ENCODE results near the gene DNASE1L1. TPM values are rescaled to one million over a fixed set of nuclear protein-coding genes. Genes with fewer than 3 reads are reported as not detected.

DNASE1L1 gene
- total RNA-seq (10 to 100 TPM; 25.9 to 54.5 (median 43.5) TPM), polyA plus RNA-seq (10 to 100 TPM; 18.1 to 26.5 (median 22.5) TPM)
- long read RNA-seq, donor 1, partial matches to known transcripts = 11 of 12 reads
- long read RNA-seq, donor 1, other reads (novel, unspliced or antisense) = 0 of 12 reads
- long read RNA-seq, donor 2, transcript DNASE1L1-203 (8 exons, 2,110 nt) = major isoform, 5 of 7 reads
- long read RNA-seq, donor 2, partial matches to known transcripts = 0 of 7 reads
- long read RNA-seq, donor 2, other reads (novel, unspliced or antisense) = 0 of 7 reads

- intact Hi-C loops (cut with DNase I; ENCODE audit: low total_unique reads) = no loop called here
- peak; percentile 51 to 85 (median 71) for TF ChIP-seq POLR2AphosphoS5 (IDR thresholded peaks at IDR 0.05)
- no peak for TF ChIP-seq POLR2A (IDR thresholded peaks at IDR 0.05)
- H3K36me3 ChIP-seq = peaks cover 0 to 23% (median 0%) of the 10 kb centered on the region in 6 donors
- peak; percentile 95 for DNase-seq
- H3K27me3 ChIP-seq (replicated peaks in 1 of 7) = no peaks in the 10 kb centered on the region
- H3K4me1 ChIP-seq = peaks cover 0 to 52% (median 36%) of the 10 kb centered on the region in 6 donors
- H3K9me3 ChIP-seq = no peaks in the 10 kb centered on the region
- peak within 1 kb of the TSS; percentile 0 to 63 (median 28) for H3K4me3 ChIP-seq
- H3K27ac ChIP-seq = peak within 1 kb of the TSS; percentile 53 to 98 (median 85)
- 26 to 66% (median 31%) methylated on average over 11 to 26 of the region's 26 CpGs for WGBS, 5 donors
Observed at GRCh38 chrX:154409222-154409871, at the start of gene DNASE1L1. DNASE1L1 (minus strand) TSS chrX:154409254; CDS start chrX:154405568, 3,686 bp downstream.

GRCh38 chrX:154458116-154458953 lies 49.3 kb upstream of the DNASE1L1 start, which contains the start of gene PLXNA3:
PLXNA3 (plus strand) TSS chrX:154458281; CDS start chrX:154460184, 1,903 bp downstream.
- H3K4me1 ChIP-seq = peaks cover 0 to 27% (median 13%) of the 10 kb centered on the region in 6 donors
- H3K4me3 ChIP-seq = peak within 1 kb of the TSS; percentile 43 to 80 (median 53)
- intact Hi-C loops (cut with DNase I; ENCODE audit: low total_unique reads) = no loop called here
- peak within 1 kb of the TSS in 7 of 8 donors; percentile 54 to 89 (median 72) for H3K27ac ChIP-seq
- WGBS, 5 donors = 1 to 37% (median 10%) methylated on average over 3 to 88 of the region's 88 CpGs
- peaks cover 0 to 5% (median 0%) of the 10 kb centered on the region in 7 donors for H3K27me3 ChIP-seq (replicated peaks in 1 of 7)
- peak; percentile 87 for DNase-seq
- H3K36me3 ChIP-seq = peaks cover 0 to 33% (median 2%) of the 10 kb centered on the region in 6 donors
- TF ChIP-seq POLR2A (IDR thresholded peaks at IDR 0.05) = peak in 1 of 3 donors; percentile 41
- no peak for TF ChIP-seq CTCF (IDR thresholded peaks at IDR 0.05 in 8 of 11, conservative IDR thresholded peaks at IDR 0.05 in 3 of 11)
- peak; percentile 41 to 84 (median 61) for TF ChIP-seq POLR2AphosphoS5 (IDR thresholded peaks at IDR 0.05)
- H3K9me3 ChIP-seq = no peaks in the 10 kb centered on the region

GRCh38 chrX:154457491-154458115 lies 48.5 kb upstream of the DNASE1L1 start:
- H3K4me1 ChIP-seq = peaks cover 0 to 27% (median 13%) of the 10 kb centered on the region in 6 donors
- H3K4me3 ChIP-seq = peak overlapping the region; percentile 16 to 80 (median 48)
- peaks cover 0 to 29% (median 0%) of the 10 kb centered on the region in 6 donors for H3K36me3 ChIP-seq
- peak overlapping the region in 7 of 8 donors; percentile 54 to 89 (median 72) for H3K27ac ChIP-seq
- peak; percentile 89 for DNase-seq
- no peaks in the 10 kb centered on the region for H3K9me3 ChIP-seq
- WGBS, 5 donors = 3 to 55% (median 12%) methylated on average over 25 to 65 of the region's 65 CpGs
- H3K27me3 ChIP-seq (replicated peaks in 1 of 7) = peaks cover 0 to 5% (median 0%) of the 10 kb centered on the region in 7 donors
- peak in 1 of 3 donors; percentile 31 for TF ChIP-seq POLR2AphosphoS5 (IDR thresholded peaks at IDR 0.05)
- no peak for TF ChIP-seq CTCF (IDR thresholded peaks at IDR 0.05 in 8 of 11, conservative IDR thresholded peaks at IDR 0.05 in 3 of 11)
- no peak for TF ChIP-seq POLR2A (IDR thresholded peaks at IDR 0.05)
- intact Hi-C loops (cut with DNase I; ENCODE audit: low total_unique reads) = no loop called here

GRCh38 chrX:154452823-154453222 lies 43.8 kb upstream of the DNASE1L1 start:
- Histone ChIP-seq H3K27me3 (replicated peaks in 1 of 7) (no peaks in the 10 kb centered on the region), H3K27ac (no peak overlapping the region), H3K36me3 (peaks cover 0 to 47% (median 23%) of the 10 kb centered on the region in 6 donors), H3K4me1 (peaks cover 0 to 7% (median 4%) of the 10 kb centered on the region in 6 donors), H3K9me3 (no peaks in the 10 kb centered on the region), H3K4me3 (no peak overlapping the region)
- intact Hi-C loops (cut with DNase I; ENCODE audit: low total_unique reads) = no loop called here
- DNase-seq = no peak
- 89 to 95% (median 91%) methylated on average over 9 of the region's 9 CpGs for WGBS, 5 donors
- TF ChIP-seq CTCF (IDR thresholded peaks at IDR 0.05 in 8 of 11, conservative IDR thresholded peaks at IDR 0.05 in 3 of 11) = no peak
- no peak for TF ChIP-seq POLR2A (IDR thresholded peaks at IDR 0.05)
- no peak for TF ChIP-seq POLR2AphosphoS5 (IDR thresholded peaks at IDR 0.05)

Data from spleen (tissue), 13 donors.